Choroid plexus epithelial cell (primary cell): Measurements from ENCODE around the gene DDX4.
"Not testable (repeated sequence)": the region's sequence is repeated elsewhere in the genome, so short reads cannot be mapped to it uniquely, and the experiment has no call there.

Source experiments
- DNase-seq: peaks from one replicate; pipeline ENCODE4 v3.0.0-alpha.2; 2010; ENCODE audit warnings: low read depth
- H3K4me3 ChIP-seq: 2 replicates; pipeline ENCODE4 v1.5.1; 2011; ENCODE audit warnings: low read depth, mild to moderate bottlenecking, control low read depth, low read length, moderate library complexity
- CTCF ChIP-seq: conservative IDR thresholded peaks from 2 replicates; pipeline ENCODE4 v1.5.1; 2011; ENCODE audit warnings: low read depth, mild to moderate bottlenecking, control low read depth, inconsistent platforms, low read length, moderate library complexity

The DDX4 gene

GRCh38 chr5:55737793-55738192, at the start of gene DDX4:
Gene DDX4 (plus strand): TSS chr5:55738061. CDS start chr5:55738964, 903 bp downstream.
- no peak for DNase-seq
- TF ChIP-seq CTCF = no peak
- no peak within 1 kb of the TSS for H3K4me3 ChIP-seq

DNA sequence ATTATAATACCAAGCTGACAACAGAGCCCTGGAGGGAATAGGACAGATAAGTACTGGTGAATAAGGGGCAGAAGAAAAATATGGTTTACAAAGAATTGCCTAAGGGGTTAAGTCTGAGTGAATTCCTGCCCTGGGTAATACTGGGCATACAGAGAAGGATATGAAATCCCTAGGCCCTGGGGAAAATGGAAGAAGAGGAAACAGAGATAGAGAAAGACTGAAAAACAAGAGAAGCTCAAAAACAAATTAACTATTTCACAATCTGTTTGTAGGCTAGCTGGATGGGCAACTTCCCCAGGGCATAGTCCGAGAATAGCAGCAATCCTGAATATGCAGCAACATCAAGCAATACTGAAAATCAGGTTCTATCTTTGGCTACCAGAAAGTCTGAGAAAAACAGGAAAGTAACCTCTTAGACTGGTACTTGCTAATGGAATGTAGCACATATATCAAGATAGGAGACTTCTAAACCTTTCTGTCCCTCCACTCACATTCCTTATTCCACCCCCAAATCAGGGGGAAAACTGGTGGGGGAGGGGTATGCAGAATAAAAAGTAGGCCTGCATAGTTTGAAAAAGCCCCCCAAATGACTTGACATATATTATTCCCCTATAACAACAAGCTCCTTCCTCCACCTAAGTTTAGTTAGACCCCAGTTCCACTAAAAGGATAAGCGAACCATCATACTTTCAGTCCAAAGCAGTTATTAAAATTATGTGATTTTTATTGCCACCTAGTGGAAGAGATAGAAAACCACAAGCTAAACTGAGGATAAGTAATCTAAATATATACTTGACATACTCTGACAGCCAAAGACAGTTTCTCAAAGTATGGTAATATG, 46.4 kb upstream of the DDX4 start:
- DNase-seq = peak; percentile 75
- H3K4me3 ChIP-seq = no peak overlapping the region
- TF ChIP-seq CTCF = peak; percentile 52

DNA sequence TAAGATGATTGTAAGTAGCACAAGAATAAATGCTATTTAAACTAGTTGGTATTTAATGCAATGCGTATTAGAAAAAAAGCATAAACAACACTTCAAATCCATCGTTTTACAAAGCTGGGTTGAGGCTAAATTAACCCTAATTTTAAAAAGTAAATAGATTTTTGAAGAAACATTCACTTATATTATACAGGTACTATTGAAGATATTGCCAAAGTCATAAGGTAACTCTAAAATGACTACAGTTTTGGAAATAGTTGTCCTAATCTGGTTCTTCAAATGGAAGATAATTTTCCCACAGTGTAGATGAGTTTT, 45.8 kb upstream of the DDX4 start:
- TF ChIP-seq CTCF = no peak
- DNase-seq = no peak

DNA sequence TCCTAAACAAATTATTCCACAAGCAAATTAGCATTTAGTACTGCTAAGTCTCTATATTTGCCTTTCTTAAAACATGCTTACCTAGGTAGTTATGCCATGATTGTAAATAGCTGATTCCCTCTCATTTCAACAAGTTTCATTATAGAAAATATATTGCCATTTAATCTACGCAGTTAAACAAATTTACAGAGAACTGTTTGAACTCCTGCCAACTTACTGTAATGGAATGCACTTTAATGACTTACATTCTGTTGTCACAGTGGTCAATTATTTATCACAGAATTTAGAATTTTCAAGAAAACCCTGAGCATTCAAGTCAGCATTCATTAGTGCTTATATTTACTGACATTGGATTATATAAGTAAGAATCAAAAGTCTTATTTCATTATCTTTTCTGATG, 45.4 kb upstream of the DDX4 start:
- TF ChIP-seq CTCF = no peak
- no peak overlapping the region for H3K4me3 ChIP-seq
- no peak for DNase-seq

More for the DNA sequence above, 45.8 kb upstream of the DDX4 start:
- H3K4me3 ChIP-seq = no peak overlapping the region

GRCh38 chr5:55694152-55694830, 43.6 kb upstream of the DDX4 start:
- H3K4me3 ChIP-seq = no peak overlapping the region
- TF ChIP-seq CTCF = peak; percentile 50
- peak; percentile 70 for DNase-seq

- not testable (repeated sequence) for DNase-seq, H3K4me3 ChIP-seq
Observed at GRCh38 chr5:55696704-55697103, 41.2 kb upstream of the DDX4 start.

DNA sequence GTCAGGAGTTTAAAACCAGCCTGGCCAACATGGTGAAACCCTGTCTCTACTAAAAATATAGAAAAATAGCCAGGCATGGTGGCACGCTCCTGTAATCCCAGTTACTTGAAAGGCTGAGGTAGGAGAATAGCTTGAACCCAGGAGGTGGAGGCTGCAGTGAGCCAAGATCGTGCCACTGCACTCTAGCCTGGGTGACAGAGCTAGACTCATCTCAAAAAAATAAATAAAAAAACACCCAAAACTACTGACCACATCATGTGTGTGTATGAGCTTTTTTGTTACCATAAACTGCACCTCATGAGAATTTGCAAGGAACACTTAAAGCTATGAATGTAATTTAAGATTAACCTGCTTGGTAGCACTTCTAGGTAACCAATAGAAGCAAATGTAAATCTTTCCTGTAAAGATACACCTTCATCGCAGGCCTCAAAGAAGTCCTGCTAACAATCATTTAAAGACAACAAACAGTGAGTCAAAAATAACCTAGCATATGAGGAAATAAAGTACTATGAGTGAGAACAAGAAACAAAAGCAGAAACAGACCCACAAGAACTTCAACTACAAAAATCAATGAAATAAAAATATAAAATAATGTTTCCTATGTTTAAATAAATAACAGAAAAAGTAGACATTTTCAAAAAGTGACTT, 38.7 kb upstream of the DDX4 start:
- no peak for TF ChIP-seq CTCF
- no peak overlapping the region for H3K4me3 ChIP-seq
- DNase-seq = no peak
